ENCODE results near the gene GRXCR1.

DNA sequence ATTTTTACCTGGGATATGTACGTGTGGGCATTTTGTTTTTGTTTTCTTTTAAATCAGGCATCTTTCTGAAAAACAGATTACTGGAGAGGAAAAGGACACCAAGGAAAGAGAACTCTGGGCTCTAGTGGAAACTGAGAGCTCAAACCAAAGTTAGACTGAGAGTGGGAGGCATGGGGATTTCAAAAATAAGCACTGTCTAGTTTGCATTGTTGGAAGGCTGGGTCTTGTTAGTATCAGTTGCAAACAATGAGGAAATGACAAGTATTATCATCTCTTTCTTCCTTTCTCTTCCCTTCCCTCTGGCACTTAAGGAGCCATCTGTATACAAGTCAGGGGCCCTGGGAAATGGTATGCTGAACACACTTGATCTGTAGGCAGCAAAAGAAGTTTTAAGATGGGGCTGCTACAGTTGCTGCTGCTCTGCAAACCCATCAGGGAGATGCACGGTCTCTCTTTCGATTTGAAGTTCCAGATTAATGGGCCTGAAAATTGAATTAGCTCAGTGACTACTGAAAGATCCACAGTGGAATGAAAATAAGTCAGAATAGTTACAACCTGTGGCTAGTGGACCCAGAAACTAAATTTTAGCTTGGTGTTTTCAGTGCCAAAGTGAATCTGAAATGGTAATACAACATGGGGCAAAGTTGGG, 48.0 kb upstream of the GRXCR1 start:
- TF ChIP-seq, protein P1, sequence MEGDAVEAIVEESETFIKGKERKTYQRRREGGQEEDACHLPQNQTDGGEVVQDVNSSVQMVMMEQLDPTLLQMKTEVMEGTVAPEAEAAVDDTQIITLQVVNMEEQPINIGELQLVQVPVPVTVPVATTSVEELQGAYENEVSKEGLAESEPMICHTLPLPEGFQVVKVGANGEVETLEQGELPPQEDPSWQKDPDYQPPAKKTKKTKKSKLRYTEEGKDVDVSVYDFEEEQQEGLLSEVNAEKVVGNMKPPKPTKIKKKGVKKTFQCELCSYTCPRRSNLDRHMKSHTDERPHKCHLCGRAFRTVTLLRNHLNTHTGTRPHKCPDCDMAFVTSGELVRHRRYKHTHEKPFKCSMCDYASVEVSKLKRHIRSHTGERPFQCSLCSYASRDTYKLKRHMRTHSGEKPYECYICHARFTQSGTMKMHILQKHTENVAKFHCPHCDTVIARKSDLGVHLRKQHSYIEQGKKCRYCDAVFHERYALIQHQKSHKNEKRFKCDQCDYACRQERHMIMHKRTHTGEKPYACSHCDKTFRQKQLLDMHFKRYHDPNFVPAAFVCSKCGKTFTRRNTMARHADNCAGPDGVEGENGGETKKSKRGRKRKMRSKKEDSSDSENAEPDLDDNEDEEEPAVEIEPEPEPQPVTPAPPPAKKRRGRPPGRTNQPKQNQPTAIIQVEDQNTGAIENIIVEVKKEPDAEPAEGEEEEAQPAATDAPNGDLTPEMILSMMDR (conservative IDR thresholded peaks at IDR 0.05; ENCODE audit: low read depth, low read length): no peak
- TF ChIP-seq POLR2A (IDR thresholded peaks at IDR 0.05; ENCODE audit: low read depth, low read length): no peak
- TF ChIP-seq RFX5 (IDR thresholded peaks at IDR 0.05; ENCODE audit: low read depth, low read length): no peak
- no peak for TF ChIP-seq CEBPB (IDR thresholded peaks at IDR 0.05; ENCODE audit: low read depth, low read length)
- no peak for TF ChIP-seq RAD21 (IDR thresholded peaks at IDR 0.05; ENCODE audit: low read length)
- TF ChIP-seq FOS (IDR thresholded peaks at IDR 0.05; ENCODE audit: low read depth, low read length): no peak
- no peak for TF ChIP-seq MXI1 (IDR thresholded peaks at IDR 0.05; ENCODE audit: borderline replicate concordance, low read depth, low read length)
- TF ChIP-seq CHD1 (IDR thresholded peaks at IDR 0.05; ENCODE audit: low read depth, low read length): no peak
- no peak for TF ChIP-seq MAFK (IDR thresholded peaks at IDR 0.05; ENCODE audit: low read depth, low read length)
- TF ChIP-seq RCOR1 (IDR thresholded peaks at IDR 0.05; ENCODE audit: insufficient replicate concordance, low read length): no peak
- TF ChIP-seq, protein P2, sequence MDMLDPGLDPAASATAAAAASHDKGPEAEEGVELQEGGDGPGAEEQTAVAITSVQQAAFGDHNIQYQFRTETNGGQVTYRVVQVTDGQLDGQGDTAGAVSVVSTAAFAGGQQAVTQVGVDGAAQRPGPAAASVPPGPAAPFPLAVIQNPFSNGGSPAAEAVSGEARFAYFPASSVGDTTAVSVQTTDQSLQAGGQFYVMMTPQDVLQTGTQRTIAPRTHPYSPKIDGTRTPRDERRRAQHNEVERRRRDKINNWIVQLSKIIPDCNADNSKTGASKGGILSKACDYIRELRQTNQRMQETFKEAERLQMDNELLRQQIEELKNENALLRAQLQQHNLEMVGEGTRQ (IDR thresholded peaks at IDR 0.05; ENCODE audit: low read depth, low read length): no peak
- no peak for TF ChIP-seq MAZ (IDR thresholded peaks at IDR 0.05; ENCODE audit: borderline replicate concordance, low read depth, low read length)

Measured in IMR-90 (cell line).